ENCODE data around the gene C15orf40.

The C15orf40 gene

GRCh38 chr15:82993144-82993543, 18.3 kb downstream of the C15orf40 start:
- no peak for DNase-seq (ENCODE audit: low spot score)

GRCh38 chr15:82992436-82992998, 18.9 kb downstream of the C15orf40 start:
- no peak for DNase-seq (ENCODE audit: low spot score)

GRCh38 chr15:82986442-82986780, 25.0 kb downstream of the C15orf40 start:
- peak; percentile 14 for DNase-seq (ENCODE audit: low spot score)

- peak; percentile 94 for DNase-seq (ENCODE audit: low spot score)
Measured at GRCh38 chr15:82985688-82986441, 25.6 kb downstream of the C15orf40 start, which contains the start of gene RAMAC. Gene RAMAC (plus strand): TSS chr15:82986210. CDS start chr15:82989019, 2,809 bp downstream.

GRCh38 chr15:82980981-82981380, 30.5 kb downstream of the C15orf40 start:
- no peak for DNase-seq (ENCODE audit: low spot score)

GRCh38 chr15:82979726-82980125, 31.7 kb downstream of the C15orf40 start:
- no peak for DNase-seq (ENCODE audit: low spot score)

GRCh38 chr15:82978438-82978837, 33.0 kb downstream of the C15orf40 start:
- DNase-seq (ENCODE audit: low spot score) = no peak

- no peak for DNase-seq (ENCODE audit: low spot score)
Measured at GRCh38 chr15:82977076-82977475, 34.4 kb downstream of the C15orf40 start.

GRCh38 chr15:82972990-82973389, 38.4 kb downstream of the C15orf40 start:
- DNase-seq (ENCODE audit: low spot score) = no peak

GRCh38 chr15:82971218-82971984, 40.0 kb downstream of the C15orf40 start:
- no peak for DNase-seq (ENCODE audit: low spot score)

- no peak for DNase-seq (ENCODE audit: low spot score)
Measured at GRCh38 chr15:82970696-82971095, 40.7 kb downstream of the C15orf40 start.

GRCh38 chr15:82970078-82970686, 41.3 kb downstream of the C15orf40 start:
- no peak for DNase-seq (ENCODE audit: low spot score)

GRCh38 chr15:82969353-82969752, 42.1 kb downstream of the C15orf40 start:
- no peak for DNase-seq (ENCODE audit: low spot score)

- DNase-seq (ENCODE audit: low spot score) = no peak
Measured at GRCh38 chr15:82968066-82968465, 43.4 kb downstream of the C15orf40 start.

- DNase-seq (ENCODE audit: low spot score) = no peak
Measured at GRCh38 chr15:82966671-82967071, 44.8 kb downstream of the C15orf40 start.

- DNase-seq (ENCODE audit: low spot score) = no peak
Measured at GRCh38 chr15:82964890-82965289, 46.5 kb downstream of the C15orf40 start.

- no peak for DNase-seq (ENCODE audit: low spot score)
Measured at GRCh38 chr15:82963471-82964341, 47.7 kb downstream of the C15orf40 start.

- no peak for DNase-seq (ENCODE audit: low spot score)
Measured at GRCh38 chr15:82960766-82961165, 50.7 kb downstream of the C15orf40 start.

GRCh38 chr15:82959423-82959822, 52.0 kb downstream of the C15orf40 start:
- DNase-seq (ENCODE audit: low spot score) = no peak

GRCh38 chr15:82958638-82959037, 52.8 kb downstream of the C15orf40 start:
- no peak for DNase-seq (ENCODE audit: low spot score)

All from SW480 (cell line).